ENCODE measurements around the gene RDH14.

- no peak for TF ChIP-seq CTCF (IDR thresholded peaks at IDR 0.05; ENCODE audit: low read depth, low read length)
- TF ChIP-seq MAX (IDR thresholded peaks at IDR 0.05; ENCODE audit: low read depth, low read length) = no peak
- no peak for TF ChIP-seq POLR2A (IDR thresholded peaks at IDR 0.05; ENCODE audit: extremely low read depth, insufficient read length)
These were observed 27.6 kb upstream of the RDH14 start for GRCh38 chr2:18588049-18588448.

Data from NB4 (cell line).